IMR-90 (cell line): ENCODE measurements around the gene FSTL1. TPM values are rescaled to one million over a fixed set of nuclear protein-coding genes. Genes with fewer than 3 reads are reported as not detected.

ENCODE experiments used
- ATAC-seq: fragments of 200-7000 bp; cut with Tn5 transposase; 2 replicates; pipeline ENCODE4 v1.9.1; 2020; ENCODE audit warnings: low read depth, mild to moderate bottlenecking, moderate library complexity
- BruUV-seq: library from RNA; stranded (reverse); fragments of 400-500 nt; replicated peaks from 2 replicates; lab custom pipeline; 2021; lab: Mats Ljungman, UMichigan
- CTCF ChIA-PET: fragments of 300-600 bp; formaldehyde crosslinking; extraction: SDS; loops from one replicate; lab custom pipeline; 2021; ENCODE audit warnings: antibody characterized with exemption; lab: Yijun Ruan, JAX
- POLR2A ChIA-PET: fragments of 300-600 bp; sonication (Branson Sonifier 250); formaldehyde crosslinking; loops from one replicate; lab custom pipeline; 2022; ENCODE audit warnings: antibody characterized with exemption; ENCODE audit not compliant: unreplicated experiment; lab: Charles Lee
- DNase-seq: peaks from one replicate; pipeline ENCODE4 v3.0.0; 2013
- H2AFZ ChIP-seq: replicated peaks from 2 replicates; pipeline ENCODE3; 2013; ENCODE audit warnings: low read length, mild to moderate bottlenecking; ENCODE audit not compliant: poor library complexity
- H2AK5ac ChIP-seq: 2 replicates; pipeline ENCODE4 v1.6.1; 2013; ENCODE audit warnings: low read depth, low read length, inconsistent platforms
- H2AK9ac ChIP-seq: replicated peaks from 2 replicates; pipeline ENCODE3; 2013; ENCODE audit warnings: mild to moderate bottlenecking, low read depth, low read length, moderate library complexity; ENCODE audit not compliant: poor library complexity
- H2BK120ac ChIP-seq: 2 replicates; pipeline ENCODE4 v1.6.1; 2013; ENCODE audit warnings: low read depth, low read length, inconsistent platforms
- H2BK15ac ChIP-seq: 3 replicates; pipeline ENCODE4 v1.6.1; 2013; ENCODE audit warnings: low read depth, low read length, inconsistent platforms
- H2BK20ac ChIP-seq: 2 replicates; pipeline ENCODE4 v1.6.1; 2013; ENCODE audit warnings: low read depth, mild to moderate bottlenecking, inconsistent platforms, low read length, moderate library complexity
- H2BK5ac ChIP-seq: 2 replicates; pipeline ENCODE4 v1.6.1; 2013; ENCODE audit warnings: mild to moderate bottlenecking, low read depth, low read length, inconsistent platforms; ENCODE audit not compliant: poor library complexity, severe bottlenecking
- H3K14ac ChIP-seq: replicated peaks from 2 replicates; pipeline ENCODE4 v1.6.1; 2013; ENCODE audit warnings: low read depth, low read length, inconsistent platforms
- H3K18ac ChIP-seq: 2 replicates; pipeline ENCODE4 v1.6.1; 2013; ENCODE audit warnings: low read depth, low read length, control low read depth
- H3K23ac ChIP-seq: 2 replicates; pipeline ENCODE4 v1.6.1; 2013; ENCODE audit warnings: low read depth, low read length, inconsistent platforms
- H3K27ac ChIP-seq: 2 replicates; pipeline ENCODE4 v1.5.1; 2013; ENCODE audit warnings: mild to moderate bottlenecking, control low read depth, low read length; ENCODE audit not compliant: insufficient read depth
- H3K27me3 ChIP-seq: 2 replicates; pipeline ENCODE4 v1.6.1; 2013; ENCODE audit warnings: low read length; ENCODE audit not compliant: control insufficient read depth, insufficient read depth
- H3K36me3 ChIP-seq: 2 replicates; pipeline ENCODE4 v1.6.1; 2013; ENCODE audit warnings: low read length, mixed read lengths; ENCODE audit not compliant: control insufficient read depth, insufficient read depth
- H3K4ac ChIP-seq: 2 replicates; pipeline ENCODE4 v1.6.1; 2013; ENCODE audit warnings: low read depth, low read length, inconsistent platforms
- H3K4me1 ChIP-seq: 2 replicates; pipeline ENCODE4 v1.6.1; 2013; ENCODE audit warnings: low read length, mixed read lengths; ENCODE audit not compliant: control insufficient read depth, insufficient read depth
- H3K4me2 ChIP-seq: 2 replicates; pipeline ENCODE4 v1.6.1; 2013; ENCODE audit warnings: low read depth, mild to moderate bottlenecking, control low read depth, low read length, moderate library complexity
- H3K4me3 ChIP-seq: 2 replicates; pipeline ENCODE4 v1.5.1; 2013; ENCODE audit warnings: low read depth, mild to moderate bottlenecking, control low read depth, low read length, moderate library complexity; ENCODE audit not compliant: insufficient read depth
- H3K56ac ChIP-seq: 2 replicates; pipeline ENCODE4 v1.6.1; 2013; ENCODE audit warnings: low read length, inconsistent platforms; ENCODE audit not compliant: insufficient read depth; ENCODE audit errors: extremely low read depth
- H3K79me1 ChIP-seq, 2 experiments: 2 replicates each; pipeline ENCODE4 v1.6.1; 2013; ENCODE audit warnings: low read length in 2 of 2, inconsistent platforms in 1 of 2, low read depth in 1 of 2
- H3K9ac ChIP-seq: 2 replicates; pipeline ENCODE4 v1.6.1; 2013; ENCODE audit warnings: low read depth, low read length, control low read depth
- H3K9me1 ChIP-seq: 2 replicates; pipeline ENCODE4 v1.6.1; 2013; ENCODE audit warnings: low read length, inconsistent platforms; ENCODE audit not compliant: insufficient read depth
- H3K9me3 ChIP-seq: 2 replicates; pipeline ENCODE4 v1.6.1; 2013; ENCODE audit warnings: low read length; ENCODE audit not compliant: control insufficient read depth, insufficient read depth
- H4K20me1 ChIP-seq: 2 replicates; pipeline ENCODE4 v1.6.1; 2013; ENCODE audit warnings: low read length, inconsistent platforms; ENCODE audit not compliant: insufficient read depth
- H4K5ac ChIP-seq: 2 replicates; pipeline ENCODE4 v1.6.1; 2013; ENCODE audit warnings: mild to moderate bottlenecking, low read depth, low read length, control low read depth
- H4K8ac ChIP-seq, 2 experiments: 2 replicates each; pipeline ENCODE4 v1.6.1; 2013; ENCODE audit warnings: low read depth in 2 of 2, low read length in 2 of 2, control low read depth in 1 of 2, inconsistent platforms in 1 of 2
- H4K91ac ChIP-seq: 2 replicates; pipeline ENCODE4 v1.6.1; 2013; ENCODE audit warnings: low read depth, low read length, inconsistent platforms; ENCODE audit not compliant: insufficient read depth
- BHLHE40 ChIP-seq: fragments of 150-350 bp; IDR thresholded peaks from 2 replicates; pipeline ENCODE4 v1.6.1; 2016; ENCODE audit warnings: mild to moderate bottlenecking, low read depth, low read length
- CEBPB ChIP-seq: IDR thresholded peaks from 2 replicates; pipeline ENCODE4 v1.6.1; 2012; ENCODE audit warnings: low read depth, low read length, improper control_type of control experiment
- RCOR1 ChIP-seq: IDR thresholded peaks from 2 replicates; pipeline ENCODE4 v1.6.1; 2012; ENCODE audit warnings: mild to moderate bottlenecking, low read length, improper control_type of control experiment; ENCODE audit not compliant: insufficient replicate concordance
- WGBS, 2 experiments: methylation state at CpG; one replicate each; pipeline versions ENCODE4 v1.1.5 to v1.1.7; 2013; ENCODE audit warnings: missing lambda C conversion rate in 2 of 2; ENCODE audit not compliant: insufficient read length in 1 of 2; ENCODE audit errors: extremely low coverage in 2 of 2; 5-methylcytosine and 5-hydroxymethylcytosine counted together
- dilution Hi-C: fragments of 300-500 bp; cut with HindIII; formaldehyde crosslinking; loops from one replicate; pipeline ENCODE4 v1.14.3; 2018; ENCODE audit warnings: low sequenced_read_pairs; ENCODE audit not compliant: unreplicated experiment
- in situ Hi-C: fragments of 300-500 bp; cut with MboI; formaldehyde crosslinking; loops from 3 replicates; pipeline ENCODE4 v1.14.3; 2019; ENCODE audit warnings: low sequenced_read_pairs, inconsistent platforms, mixed read lengths
- intact Hi-C: fragments of 100-400 bp; cut with micrococcal nuclease; formaldehyde crosslinking; loops from 2 replicates; pipeline ENCODE4 v1.10.0; 2022
- polyA plus RNA-seq, 3 experiments: library from polyadenylated mRNA; depleted of rRNA; stranded (reverse); fragments of >200 nt; gene quantifications; 2 replicates each; pipeline ENCODE4 v1.2.3, GENCODE V29; 2012; ENCODE audit warnings: low replicate concordance in 1 of 3
- total RNA-seq: library from RNA; depleted of rRNA; stranded (reverse); fragments of >200 nt; gene quantifications from 2 replicates; pipeline ENCODE4 v1.2.3, GENCODE V29; 2012

FSTL1 gene
- total and polyA plus RNA-seq, 2 of the 4 experiments (the other 2 are of a cell fraction): 864 to 1,642 TPM

- dilution Hi-C loops: no loop called here
- H2AK5ac ChIP-seq: peak overlapping the region; percentile 61
- peak overlapping the region; percentile 90 for H3K56ac ChIP-seq
- ChIA-PET CTCF (interaction anchor here (1.0 to 1.3 kb wide), 3 partner anchors 22 to 347 kb away, joined by 3 to 5 read pairs (median 3); no protein-coding TSS in a partner anchor), POLR2A (no interaction called here)
- no peaks in the 10 kb centered on the region for H3K9me3 ChIP-seq
- peak overlapping the region; percentile 94 for H4K91ac ChIP-seq
- ATAC-seq (peak; percentile 40), DNase-seq (peak; percentile 83)
- H3K27me3 ChIP-seq: no peaks in the 10 kb centered on the region
- peaks cover 19% of the 10 kb centered on the region for H3K4me1 ChIP-seq
- H2AFZ ChIP-seq: no peak overlapping the region
- peak overlapping the region; percentile 98 for H2BK5ac ChIP-seq
- H3K27ac ChIP-seq: peak overlapping the region; percentile 78
- H3K18ac ChIP-seq: peak overlapping the region; percentile 75
- H3K4me3 ChIP-seq: peak overlapping the region; percentile 94
- peak overlapping the region; percentile 26; the same call in 1 of the 2 replicates for H4K5ac ChIP-seq
- TF ChIP-seq CEBPB (peak; percentile 7; the same call in 1 of the 2 replicates), BHLHE40 (peak; percentile 49; the same call in 1 of the 2 replicates), RCOR1 (no peak)
- peak overlapping the region; percentile 77 for H2BK20ac ChIP-seq
- intact Hi-C loops: loop anchor here (1.0 to 2.0 kb wide), 2 partner anchors 28 to 111 kb away; no protein-coding TSS in a partner anchor
- in situ Hi-C loops: loop anchor here (25.0 kb wide), 2 partner anchors 339 to 1039 kb away; no protein-coding TSS in a partner anchor
- peak overlapping the region; percentile 88 for H3K4ac ChIP-seq
- peak overlapping the region; percentile 79 for H2AK9ac ChIP-seq
- peaks cover 22% of the 10 kb centered on the region for H3K36me3 ChIP-seq
- H4K20me1 ChIP-seq: peaks cover 49% of the 10 kb centered on the region
- H4K8ac ChIP-seq: peak overlapping the region; percentile 65 to 87
- H3K4me2 ChIP-seq: peak overlapping the region; percentile 95
- no TSS peak for BruUV-seq
- WGBS, 2 experiments: no CpG with 5 or more reads among the region's 2 CpGs
- peak overlapping the region; percentile 98 for H3K9ac ChIP-seq
- H3K9me1 ChIP-seq: peaks cover 20% of the 10 kb centered on the region
- peak overlapping the region; percentile 64; the same call in 2 of the 3 replicates for H2BK15ac ChIP-seq
- H3K14ac ChIP-seq: peak overlapping the region; percentile 92
- H3K79me1 ChIP-seq: peaks cover 5 to 36% of the 10 kb centered on the region in 2 experiments; a peak in 2 of 4 replicates
- H2BK120ac ChIP-seq: peak overlapping the region; percentile 93
- H3K23ac ChIP-seq: peak overlapping the region; percentile 98
These were observed 2.0 kb downstream of the FSTL1 start for GRCh38 chr3:120448756-120449155.
